ENCODE measurements around the gene UGT1A8. TPM values are rescaled to one million over a fixed set of nuclear protein-coding genes. Genes with fewer than 3 reads are reported as not detected.

The UGT1A8 gene
- total and polyA plus RNA-seq, 2 donors (not counting 1 experiment from before 2014, with no cell fraction given): not detected

DNA sequence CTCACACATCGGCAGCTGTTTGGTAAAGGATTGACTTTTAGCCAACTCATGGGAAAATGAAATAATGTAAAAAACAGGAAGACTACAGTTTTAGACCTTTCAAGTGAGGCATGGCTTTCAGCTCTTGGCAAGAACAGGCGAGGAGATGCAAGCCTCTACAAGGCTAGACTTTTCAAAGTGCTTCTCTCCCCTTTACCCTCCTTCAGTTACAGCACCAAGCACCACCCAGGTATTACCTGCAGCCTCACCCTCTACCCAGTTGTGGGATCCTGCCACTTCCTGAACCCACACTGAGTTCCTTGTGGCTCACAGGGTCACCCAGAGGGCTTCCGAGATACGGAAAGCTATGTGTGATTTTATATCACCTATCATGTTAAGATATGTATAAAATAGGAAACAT is 33.5 kb downstream of the UGT1A8 start:
- peaks cover 0 to 4% (median 1%) of the 10 kb centered on the region in 4 experiments for H3K27me3 ChIP-seq (replicated peaks in 1 of 4; ENCODE audit: control extremely low read depth in 1 of 4, control insufficient read depth in 3 of 4, insufficient read depth in 4 of 4, low read length in 3 of 4)
- DNase-seq: no peak
- Mint-ChIP-seq H3K9me3 (ENCODE audit: insufficient read depth) (peaks cover 10% of the 10 kb centered on the region), H3K4me3 (no peak overlapping the region), H3K27me3 (peaks cover 51% of the 10 kb centered on the region), H3K27ac (no peak overlapping the region), H3K4me1 (no peaks in the 10 kb centered on the region)
- no peaks in the 10 kb centered on the region for H3K79me2 ChIP-seq (ENCODE audit: control insufficient read depth, insufficient read depth, low read length)
- H3K4me2 ChIP-seq (replicated peaks; ENCODE audit: low read depth, low read length, poor library complexity, severe bottlenecking): no peak overlapping the region
- ATAC-seq (ENCODE audit: low read depth): no peak
- no peaks in the 10 kb centered on the region for H3K4me1 ChIP-seq (ENCODE audit: control insufficient read depth in 2 of 2, insufficient read depth in 2 of 2, low read length in 2 of 2)
- no peaks in the 10 kb centered on the region for H3K36me3 ChIP-seq (replicated peaks in 1 of 2; ENCODE audit: control extremely low read depth in 1 of 2, control insufficient read depth in 1 of 2, extremely low read depth in 1 of 2, insufficient read depth in 2 of 2, low read length in 1 of 2)
- no peak overlapping the region for H3K27ac ChIP-seq (ENCODE audit: low read length in 2 of 2)
- ChIA-PET CTCF (no interaction called here), POLR2A (no interaction called here)
- H3K9ac ChIP-seq (ENCODE audit: low read length): no peak overlapping the region
- peaks cover 0 to 5% (median 5%) of the 10 kb centered on the region in 3 donors for H3K9me3 ChIP-seq (ENCODE audit: control extremely low read depth in 1 of 3, control insufficient read depth in 2 of 3, insufficient read depth in 1 of 3, low read length in 2 of 3)
- intact Hi-C loops (cut with micrococcal nuclease): no loop called here
- no peaks in the 10 kb centered on the region for H4K20me1 ChIP-seq (ENCODE audit: control insufficient read depth, insufficient read depth, low read length, poor library complexity, severe bottlenecking)
- no peak overlapping the region for H3K4me3 ChIP-seq (ENCODE audit: control extremely low read depth in 1 of 5, extremely low read depth in 1 of 5, insufficient read depth in 1 of 5, low read depth in 2 of 5, low read length in 4 of 5)
- no peak overlapping the region for H2AFZ ChIP-seq (ENCODE audit: insufficient read depth, low read depth, low read length, poor library complexity, severe bottlenecking)
- WGBS (ENCODE audit: insufficient coverage): 95% methylated on average over 2 of the region's 4 CpGs
- TF ChIP-seq, protein P1, sequence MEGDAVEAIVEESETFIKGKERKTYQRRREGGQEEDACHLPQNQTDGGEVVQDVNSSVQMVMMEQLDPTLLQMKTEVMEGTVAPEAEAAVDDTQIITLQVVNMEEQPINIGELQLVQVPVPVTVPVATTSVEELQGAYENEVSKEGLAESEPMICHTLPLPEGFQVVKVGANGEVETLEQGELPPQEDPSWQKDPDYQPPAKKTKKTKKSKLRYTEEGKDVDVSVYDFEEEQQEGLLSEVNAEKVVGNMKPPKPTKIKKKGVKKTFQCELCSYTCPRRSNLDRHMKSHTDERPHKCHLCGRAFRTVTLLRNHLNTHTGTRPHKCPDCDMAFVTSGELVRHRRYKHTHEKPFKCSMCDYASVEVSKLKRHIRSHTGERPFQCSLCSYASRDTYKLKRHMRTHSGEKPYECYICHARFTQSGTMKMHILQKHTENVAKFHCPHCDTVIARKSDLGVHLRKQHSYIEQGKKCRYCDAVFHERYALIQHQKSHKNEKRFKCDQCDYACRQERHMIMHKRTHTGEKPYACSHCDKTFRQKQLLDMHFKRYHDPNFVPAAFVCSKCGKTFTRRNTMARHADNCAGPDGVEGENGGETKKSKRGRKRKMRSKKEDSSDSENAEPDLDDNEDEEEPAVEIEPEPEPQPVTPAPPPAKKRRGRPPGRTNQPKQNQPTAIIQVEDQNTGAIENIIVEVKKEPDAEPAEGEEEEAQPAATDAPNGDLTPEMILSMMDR (IDR thresholded peaks at IDR 0.05): no peak
- no peak for TF ChIP-seq EZH2 (IDR thresholded peaks at IDR 0.05; ENCODE audit: borderline replicate concordance, insufficient read depth, low read depth, low read length, poor library complexity, severe bottlenecking)

DNA sequence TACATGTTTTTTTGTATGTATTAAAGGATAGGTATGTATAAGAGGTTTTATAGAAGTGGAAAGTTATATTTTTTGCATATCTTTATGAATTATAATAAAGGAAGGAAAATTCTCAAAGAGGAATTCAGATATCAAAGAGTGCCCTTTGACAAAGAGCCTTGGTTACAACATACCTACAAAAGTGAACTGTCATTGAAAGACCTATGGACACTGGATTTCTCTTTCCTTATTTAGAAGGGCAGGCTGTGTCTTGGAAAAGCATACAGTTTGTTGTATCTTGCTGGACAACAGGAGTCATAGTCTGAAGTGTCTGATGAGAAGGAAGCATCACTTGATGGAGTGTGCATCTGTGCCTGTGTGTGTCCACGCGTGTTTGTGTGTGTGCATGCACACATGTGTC is 34.0 kb downstream of the UGT1A8 start:
- H3K4me2 ChIP-seq (replicated peaks; ENCODE audit: low read depth, low read length, poor library complexity, severe bottlenecking): no peak overlapping the region
- H3K9me3 Mint-ChIP-seq (ENCODE audit: insufficient read depth): peaks cover 9% of the 10 kb centered on the region
- no peak overlapping the region for H3K27ac ChIP-seq (ENCODE audit: low read length in 2 of 2)
- no peaks in the 10 kb centered on the region for H3K79me2 ChIP-seq (ENCODE audit: control insufficient read depth, insufficient read depth, low read length)
- no peaks in the 10 kb centered on the region for H4K20me1 ChIP-seq (ENCODE audit: control insufficient read depth, insufficient read depth, low read length, poor library complexity, severe bottlenecking)
- peaks cover 49% of the 10 kb centered on the region for H3K27me3 Mint-ChIP-seq
- no peak overlapping the region for H2AFZ ChIP-seq (ENCODE audit: insufficient read depth, low read depth, low read length, poor library complexity, severe bottlenecking)
- peaks cover 0 to 4% (median 1%) of the 10 kb centered on the region in 4 experiments for H3K27me3 ChIP-seq (replicated peaks in 1 of 4; ENCODE audit: control extremely low read depth in 1 of 4, control insufficient read depth in 3 of 4, insufficient read depth in 4 of 4, low read length in 3 of 4)
- H3K4me3 ChIP-seq (ENCODE audit: control extremely low read depth in 1 of 5, extremely low read depth in 1 of 5, insufficient read depth in 1 of 5, low read depth in 2 of 5, low read length in 4 of 5): no peak overlapping the region
- ChIA-PET CTCF (no interaction called here), POLR2A (no interaction called here)
- H3K4me3 Mint-ChIP-seq: no peak overlapping the region
- no peak overlapping the region for H3K9ac ChIP-seq (ENCODE audit: low read length)
- intact Hi-C loops (cut with micrococcal nuclease): no loop called here
- H3K4me1 Mint-ChIP-seq: no peaks in the 10 kb centered on the region
- no peak for ATAC-seq (ENCODE audit: low read depth)
- no peak overlapping the region for H3K27ac Mint-ChIP-seq
- WGBS (ENCODE audit: insufficient coverage): 100% methylated on average over 2 of the region's 2 CpGs
- peaks cover 0 to 3% (median 3%) of the 10 kb centered on the region in 3 donors for H3K9me3 ChIP-seq (ENCODE audit: control extremely low read depth in 1 of 3, control insufficient read depth in 2 of 3, insufficient read depth in 1 of 3, low read length in 2 of 3)
- no peaks in the 10 kb centered on the region for H3K36me3 ChIP-seq (replicated peaks in 1 of 2; ENCODE audit: control extremely low read depth in 1 of 2, control insufficient read depth in 1 of 2, extremely low read depth in 1 of 2, insufficient read depth in 2 of 2, low read length in 1 of 2)
- TF ChIP-seq, protein P1 (IDR thresholded peaks at IDR 0.05): no peak
- no peak for TF ChIP-seq EZH2 (IDR thresholded peaks at IDR 0.05; ENCODE audit: borderline replicate concordance, insufficient read depth, low read depth, low read length, poor library complexity, severe bottlenecking)
- H3K4me1 ChIP-seq (ENCODE audit: control insufficient read depth in 2 of 2, insufficient read depth in 2 of 2, low read length in 2 of 2): no peaks in the 10 kb centered on the region
- DNase-seq: no peak

Data from B cell (primary cell).